Activated CD4-positive, alpha-beta T cell treated with anti-CD3 and anti-CD28 coated beads, Interleukin-2, amount 50 U/mL, for 24 hours (primary cell): ENCODE data around the gene NFIB.

ENCODE experiments used
- DNase-seq, 2 donors: peaks; one replicate each; pipeline ENCODE4 v3.0.0-alpha.2; 2020; ENCODE audit warnings: low read depth in 1 of 2, low spot score in 1 of 2

Gene NFIB

GRCh38 chr9:14084867-14085266 is 229.1 kb downstream of the NFIB start:
- DNase-seq: no peak

- DNase-seq: no peak
Observed at GRCh38 chr9:14083366-14083765, 230.6 kb downstream of the NFIB start.

GRCh38 chr9:14082732-14083131 is 231.2 kb downstream of the NFIB start:
- no peak for DNase-seq

GRCh38 chr9:14081745-14082144 is 232.2 kb downstream of the NFIB start:
- no peak for DNase-seq

GRCh38 chr9:14080959-14081542 is 232.9 kb downstream of the NFIB start:
- no peak for DNase-seq

GRCh38 chr9:14079440-14079839 is 234.5 kb downstream of the NFIB start:
- no peak for DNase-seq

- DNase-seq: no peak
Observed at GRCh38 chr9:14077672-14078071, 236.3 kb downstream of the NFIB start.

GRCh38 chr9:14075218-14075617 is 238.7 kb downstream of the NFIB start:
- no peak for DNase-seq

- no peak for DNase-seq
Observed at GRCh38 chr9:14072850-14073249, 241.1 kb downstream of the NFIB start.

- DNase-seq: no peak
Observed at GRCh38 chr9:14071484-14071883, 242.5 kb downstream of the NFIB start.

- DNase-seq: no peak
Observed at GRCh38 chr9:14068690-14069089, 245.3 kb downstream of the NFIB start.

- DNase-seq: no peak
Observed at GRCh38 chr9:14066831-14067230, 247.1 kb downstream of the NFIB start.

- no peak for DNase-seq
Observed at GRCh38 chr9:14066032-14066431, 247.9 kb downstream of the NFIB start.

GRCh38 chr9:14064940-14065339 is 249.0 kb downstream of the NFIB start:
- no peak for DNase-seq

GRCh38 chr9:14063756-14064155 is 250.2 kb downstream of the NFIB start:
- DNase-seq: no peak

- DNase-seq: no peak
Observed at GRCh38 chr9:14062586-14063221, 251.2 kb downstream of the NFIB start.

GRCh38 chr9:14061936-14062585 is 251.9 kb downstream of the NFIB start:
- no peak for DNase-seq

- no peak for DNase-seq
Observed at GRCh38 chr9:14058325-14058688, 255.6 kb downstream of the NFIB start.

GRCh38 chr9:14057368-14058324 is 256.3 kb downstream of the NFIB start:
- no peak for DNase-seq

GRCh38 chr9:14056316-14056861 is 257.6 kb downstream of the NFIB start:
- DNase-seq: no peak

GRCh38 chr9:14054096-14054495 is 259.8 kb downstream of the NFIB start:
- DNase-seq: no peak
